Panc1 (cell line): ENCODE data around the gene PKP1. TPM values are rescaled to one million over a fixed set of nuclear protein-coding genes. Genes with fewer than 3 reads are reported as not detected.

ENCODE experiments used
- ATAC-seq: fragments of 200-7000 bp; cut with Tn5 transposase; 2 replicates; pipeline ENCODE4 v1.9.1; 2020; ENCODE audit warnings: mild to moderate bottlenecking, moderate library complexity
- BruUV-seq: library from RNA; stranded (reverse); fragments of 400-500 nt; replicated peaks from 2 replicates; lab custom pipeline; 2021; lab: Mats Ljungman, UMichigan
- CTCF ChIA-PET: fragments of 300-600 bp; sonication (Branson Sonifier 250); formaldehyde crosslinking; loops from one replicate; lab custom pipeline; 2022; ENCODE audit warnings: antibody characterized with exemption; lab: Charles Lee
- POLR2A ChIA-PET: fragments of 300-600 bp; sonication (Branson Sonifier 250); formaldehyde crosslinking; loops from one replicate; lab custom pipeline; 2022; ENCODE audit warnings: antibody characterized with exemption; lab: Charles Lee
- DNase-seq: peaks from one replicate; pipeline ENCODE4 v3.0.0-alpha.2; 2010; ENCODE audit warnings: low read depth, low spot score
- H3K27ac ChIP-seq: 2 replicates; pipeline ENCODE4 v1.5.1; 2011; ENCODE audit warnings: mild to moderate bottlenecking, low read length, inconsistent platforms
- H3K27me3 ChIP-seq: fragments of 200-500 bp; sonication (Bioruptor generic); 2 replicates; pipeline ENCODE4 v1.6.0; 2014; ENCODE audit warnings: low read length, inconsistent platforms; ENCODE audit not compliant: control insufficient read depth, insufficient read depth
- H3K36me3 ChIP-seq: fragments of 200-500 bp; sonication (Bioruptor generic); 2 replicates; pipeline ENCODE4 v1.5.1; 2014; ENCODE audit warnings: inconsistent platforms, mild to moderate bottlenecking, low read length, moderate library complexity; ENCODE audit not compliant: control insufficient read depth, insufficient read depth
- H3K4me1 ChIP-seq: 2 replicates; pipeline ENCODE4 v1.5.1; 2011; ENCODE audit warnings: inconsistent platforms, mild to moderate bottlenecking, low read length, moderate library complexity; ENCODE audit not compliant: control insufficient read depth, insufficient read depth
- H3K4me3 ChIP-seq, 2 experiments: 2 replicates each; pipeline ENCODE4 v1.5.1; 2011 to 2012; ENCODE audit warnings: low read depth in 2 of 2, low read length in 2 of 2, mild to moderate bottlenecking in 2 of 2, inconsistent platforms in 1 of 2, moderate library complexity in 1 of 2
- H3K9me3 ChIP-seq: fragments of 200-500 bp; sonication (Bioruptor generic); 2 replicates; pipeline ENCODE4 v1.5.1; 2014; ENCODE audit warnings: low read depth, mild to moderate bottlenecking, inconsistent platforms, low read length, moderate library complexity; ENCODE audit not compliant: control insufficient read depth, insufficient read depth
- POLR2AphosphoS5 ChIP-seq: IDR thresholded peaks from 2 replicates; pipeline ENCODE4 v1.6.1; 2012; ENCODE audit warnings: mild to moderate bottlenecking, low read depth, low read length, moderate library complexity
- SIN3A ChIP-seq: IDR thresholded peaks from 2 replicates; pipeline ENCODE4 v1.6.1; 2012; ENCODE audit warnings: low read depth, mild to moderate bottlenecking, low read length, moderate library complexity, borderline replicate concordance; ENCODE audit not compliant: insufficient read depth
- TCF7L2 ChIP-seq: IDR thresholded peaks from 2 replicates; pipeline ENCODE4 v1.6.1; 2011; ENCODE audit warnings: mild to moderate bottlenecking, low read depth, low read length, inconsistent platforms
- in situ Hi-C: cut with HindIII; loops from 2 replicates; pipeline ENCODE4 v1.10.0; 2016; ENCODE audit warnings: low sequenced_read_pairs, low pct_unique_long_range_greater_than_20kb
- intact Hi-C: fragments of 100-400 bp; cut with micrococcal nuclease; formaldehyde crosslinking; loops from one replicate; pipeline ENCODE4 v1.10.0; 2022; ENCODE audit not compliant: unreplicated experiment
- total RNA-seq: library from RNA; stranded (reverse); gene quantifications from one replicate; pipeline ENCODE4 v1.2.1, GENCODE V29; 2021; ENCODE audit not compliant: unreplicated experiment
- TF ChIP-seq, protein P1 (sequence below): fragments of 450-650 bp; IDR thresholded peaks from 2 replicates; pipeline ENCODE4 v1.5.1; 2017; ENCODE audit warnings: mild to moderate bottlenecking
- TF ChIP-seq, protein P2 (sequence below), 2 experiments: IDR thresholded peaks; 2 replicates each; pipeline ENCODE4 v1.6.1; 2011 to 2012; ENCODE audit warnings: low read depth in 2 of 2, control low read depth in 1 of 2, low read length in 1 of 2, mild to moderate bottlenecking in 1 of 2, moderate library complexity in 1 of 2; ENCODE audit not compliant: insufficient read depth in 1 of 2

PKP1 gene
- total RNA-seq, 1 experiment from 2014 or later, result 0.44 TPM

DNA sequence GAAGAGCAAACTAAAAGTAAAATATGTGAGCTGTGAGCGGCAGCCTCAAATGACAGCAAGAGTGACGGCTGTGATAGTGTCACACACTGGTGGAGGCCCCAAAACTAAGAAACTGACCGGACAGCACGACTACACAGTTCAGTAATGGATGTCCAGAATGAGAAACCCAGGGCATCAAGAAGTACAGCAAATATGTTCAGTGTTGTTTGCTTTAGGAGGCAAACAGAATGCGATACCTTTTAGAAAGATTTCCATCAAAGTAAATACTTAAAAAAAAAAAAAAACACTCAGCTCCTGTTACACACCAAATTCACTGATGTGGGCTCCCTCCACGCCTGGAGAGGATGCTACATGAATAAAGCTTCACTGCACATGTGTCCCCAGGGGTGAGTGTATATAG, 1.1 kb upstream of the PKP1 start:
- in situ Hi-C loops, result no loop called here
- Histone ChIP-seq H3K9me3 (no peaks in the 10 kb centered on the region), H3K36me3 (no peaks in the 10 kb centered on the region), H3K4me1 (no peaks in the 10 kb centered on the region), H3K27me3 (no peaks in the 10 kb centered on the region), H3K4me3 (no peak overlapping the region), H3K27ac (no peak overlapping the region)
- DNase-seq, result no peak
- ChIA-PET CTCF (no interaction called here), POLR2A (interaction anchor here (0.5 kb wide), 1 partner anchor 261 kb away, joined by 3 read pairs; no protein-coding TSS in a partner anchor)
- BruUV-seq, result no TSS peak
- TF ChIP-seq POLR2AphosphoS5 (no peak), SIN3A (no peak)
- TF ChIP-seq, protein P1, sequence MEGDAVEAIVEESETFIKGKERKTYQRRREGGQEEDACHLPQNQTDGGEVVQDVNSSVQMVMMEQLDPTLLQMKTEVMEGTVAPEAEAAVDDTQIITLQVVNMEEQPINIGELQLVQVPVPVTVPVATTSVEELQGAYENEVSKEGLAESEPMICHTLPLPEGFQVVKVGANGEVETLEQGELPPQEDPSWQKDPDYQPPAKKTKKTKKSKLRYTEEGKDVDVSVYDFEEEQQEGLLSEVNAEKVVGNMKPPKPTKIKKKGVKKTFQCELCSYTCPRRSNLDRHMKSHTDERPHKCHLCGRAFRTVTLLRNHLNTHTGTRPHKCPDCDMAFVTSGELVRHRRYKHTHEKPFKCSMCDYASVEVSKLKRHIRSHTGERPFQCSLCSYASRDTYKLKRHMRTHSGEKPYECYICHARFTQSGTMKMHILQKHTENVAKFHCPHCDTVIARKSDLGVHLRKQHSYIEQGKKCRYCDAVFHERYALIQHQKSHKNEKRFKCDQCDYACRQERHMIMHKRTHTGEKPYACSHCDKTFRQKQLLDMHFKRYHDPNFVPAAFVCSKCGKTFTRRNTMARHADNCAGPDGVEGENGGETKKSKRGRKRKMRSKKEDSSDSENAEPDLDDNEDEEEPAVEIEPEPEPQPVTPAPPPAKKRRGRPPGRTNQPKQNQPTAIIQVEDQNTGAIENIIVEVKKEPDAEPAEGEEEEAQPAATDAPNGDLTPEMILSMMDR, result no peak
- TF ChIP-seq, protein P2, sequence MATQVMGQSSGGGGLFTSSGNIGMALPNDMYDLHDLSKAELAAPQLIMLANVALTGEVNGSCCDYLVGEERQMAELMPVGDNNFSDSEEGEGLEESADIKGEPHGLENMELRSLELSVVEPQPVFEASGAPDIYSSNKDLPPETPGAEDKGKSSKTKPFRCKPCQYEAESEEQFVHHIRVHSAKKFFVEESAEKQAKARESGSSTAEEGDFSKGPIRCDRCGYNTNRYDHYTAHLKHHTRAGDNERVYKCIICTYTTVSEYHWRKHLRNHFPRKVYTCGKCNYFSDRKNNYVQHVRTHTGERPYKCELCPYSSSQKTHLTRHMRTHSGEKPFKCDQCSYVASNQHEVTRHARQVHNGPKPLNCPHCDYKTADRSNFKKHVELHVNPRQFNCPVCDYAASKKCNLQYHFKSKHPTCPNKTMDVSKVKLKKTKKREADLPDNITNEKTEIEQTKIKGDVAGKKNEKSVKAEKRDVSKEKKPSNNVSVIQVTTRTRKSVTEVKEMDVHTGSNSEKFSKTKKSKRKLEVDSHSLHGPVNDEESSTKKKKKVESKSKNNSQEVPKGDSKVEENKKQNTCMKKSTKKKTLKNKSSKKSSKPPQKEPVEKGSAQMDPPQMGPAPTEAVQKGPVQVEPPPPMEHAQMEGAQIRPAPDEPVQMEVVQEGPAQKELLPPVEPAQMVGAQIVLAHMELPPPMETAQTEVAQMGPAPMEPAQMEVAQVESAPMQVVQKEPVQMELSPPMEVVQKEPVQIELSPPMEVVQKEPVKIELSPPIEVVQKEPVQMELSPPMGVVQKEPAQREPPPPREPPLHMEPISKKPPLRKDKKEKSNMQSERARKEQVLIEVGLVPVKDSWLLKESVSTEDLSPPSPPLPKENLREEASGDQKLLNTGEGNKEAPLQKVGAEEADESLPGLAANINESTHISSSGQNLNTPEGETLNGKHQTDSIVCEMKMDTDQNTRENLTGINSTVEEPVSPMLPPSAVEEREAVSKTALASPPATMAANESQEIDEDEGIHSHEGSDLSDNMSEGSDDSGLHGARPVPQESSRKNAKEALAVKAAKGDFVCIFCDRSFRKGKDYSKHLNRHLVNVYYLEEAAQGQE (IDR thresholded peaks at IDR 0.05; ENCODE audit: insufficient read depth in 1 of 2, low read depth in 2 of 2, low read length in 1 of 2), result no peak
- intact Hi-C loops, result no loop called here
- ATAC-seq, result no peak

GRCh38 chr1:201283836-201284553, 689 bp downstream of the PKP1 start:
- ATAC-seq (no peak), DNase-seq (no peak)
- H3K9me3 ChIP-seq, result no peaks in the 10 kb centered on the region
- no peak for TF ChIP-seq SIN3A
- TF ChIP-seq, protein P1, result no peak
- no peak for TF ChIP-seq POLR2AphosphoS5
- no peak for TF ChIP-seq TCF7L2
- TF ChIP-seq, protein P2 (IDR thresholded peaks at IDR 0.05; ENCODE audit: insufficient read depth in 1 of 2, low read depth in 2 of 2, low read length in 1 of 2), result no peak
- H3K27me3 ChIP-seq, result no peaks in the 10 kb centered on the region
- H3K27ac ChIP-seq, result no peak overlapping the region
- ChIA-PET POLR2A (interaction anchor here (0.7 kb wide), 1 partner anchor 374 kb away, joined by 5 read pairs; no protein-coding TSS in a partner anchor), CTCF (no interaction called here)
- no peak overlapping the region for H3K4me3 ChIP-seq
- no TSS peak for BruUV-seq
- H3K36me3 ChIP-seq, result no peaks in the 10 kb centered on the region
- intact Hi-C loops (no loop called here), in situ Hi-C loops (no loop called here)
- no peaks in the 10 kb centered on the region for H3K4me1 ChIP-seq
